Muscle of leg (tissue), 11 donors: ENCODE results near the gene RBM23. TPM values are rescaled to one million over a fixed set of nuclear protein-coding genes. Genes with fewer than 3 reads are reported as not detected.
"Not testable (repeated sequence)": the region's sequence is repeated elsewhere in the genome, so short reads cannot be mapped to it uniquely, and the experiment has no call there.

Experiments
- DNase-seq: peaks from one replicate; pipeline ENCODE4 v3.0.0; 2013
- H3K27ac ChIP-seq: one replicate; pipeline ENCODE4 v1.5.1; 2013; ENCODE audit warnings: mild to moderate bottlenecking, low read length, control low read depth
- H3K27me3 ChIP-seq: one replicate; pipeline ENCODE4 v1.6.1; 2013; ENCODE audit warnings: low read length; ENCODE audit not compliant: control insufficient read depth, insufficient read depth
- H3K36me3 ChIP-seq: one replicate; pipeline ENCODE4 v1.6.1; 2013; ENCODE audit warnings: low read length; ENCODE audit not compliant: control insufficient read depth, insufficient read depth
- H3K4me1 ChIP-seq: one replicate; pipeline ENCODE4 v1.6.1; 2013; ENCODE audit warnings: low read length; ENCODE audit not compliant: control insufficient read depth, insufficient read depth
- H3K4me3 ChIP-seq: one replicate; pipeline ENCODE4 v1.5.1; 2013; ENCODE audit warnings: low read length, control low read depth
- H3K9me3 ChIP-seq: replicated peaks from 2 replicates; pipeline ENCODE4 v1.6.1; 2013; ENCODE audit warnings: low read depth, low read length; ENCODE audit not compliant: control insufficient read depth
- WGBS: methylation state at CpG from one replicate; pipeline ENCODE4 v1.1.5; 2013; ENCODE audit warnings: missing lambda C conversion rate; ENCODE audit not compliant: insufficient coverage; 5-methylcytosine and 5-hydroxymethylcytosine counted together
- polyA plus RNA-seq, 8 donors: library from polyadenylated mRNA; unstranded; fragments of 120-200 nt; gene quantifications; one replicate each; pipeline versions ENCODE4 v1.2.1 to v1.2.3, GENCODE V29; 2013; ENCODE audit warnings: inconsistent platforms in 1 of 8, low replicate concordance in 1 of 8; ENCODE audit not compliant: insufficient read length in 8 of 8, insufficient read depth in 1 of 8
- total RNA-seq: library from RNA; stranded (reverse); fragments of 120-200 nt; gene quantifications from one replicate; pipeline ENCODE4 v1.2.4, GENCODE V29; 2013

RBM23 gene
- total and polyA plus RNA-seq, 9 donors: 51.7 to 67.6 (median 56.2) TPM

- Histone ChIP-seq H3K4me3 (no peak overlapping the region), H3K36me3 (no peaks in the 10 kb centered on the region), H3K9me3 (no peaks in the 10 kb centered on the region), H3K27me3 (no peaks in the 10 kb centered on the region), H3K4me1 (peaks cover 7% of the 10 kb centered on the region), H3K27ac (no peak overlapping the region)
- DNase-seq: no peak
- WGBS: 100% methylated on average over 1 of the region's 5 CpGs
These were observed 52.1 kb downstream of the RBM23 start for GRCh38 chr14:22866874-22867273.

GRCh38 chr14:22865424-22866405 is 53.2 kb downstream of the RBM23 start:
- H3K36me3 ChIP-seq: no peaks in the 10 kb centered on the region
- H3K9me3 ChIP-seq: no peaks in the 10 kb centered on the region
- peaks cover 4% of the 10 kb centered on the region for H3K4me1 ChIP-seq
- H3K27ac ChIP-seq: no peak overlapping the region
- DNase-seq: no peak
- no peaks in the 10 kb centered on the region for H3K27me3 ChIP-seq
- H3K4me3 ChIP-seq: no peak overlapping the region
- WGBS: 33% methylated on average over 1 of the region's 6 CpGs

GRCh38 chr14:22864979-22865378 is 54.0 kb downstream of the RBM23 start:
- Histone ChIP-seq H3K36me3 (no peaks in the 10 kb centered on the region), H3K4me3 (no peak overlapping the region), H3K9me3 (no peaks in the 10 kb centered on the region), H3K4me1 (no peaks in the 10 kb centered on the region), H3K27ac (no peak overlapping the region), H3K27me3 (no peaks in the 10 kb centered on the region)
- no CpG with 5 or more reads among the region's 4 CpGs for WGBS
- no peak for DNase-seq

GRCh38 chr14:22861651-22862050 is 57.3 kb downstream of the RBM23 start:
- H3K36me3 ChIP-seq: no peaks in the 10 kb centered on the region
- H3K4me3 ChIP-seq: no peak overlapping the region
- H3K9me3 ChIP-seq: peaks cover 4% of the 10 kb centered on the region
- no peaks in the 10 kb centered on the region for H3K27me3 ChIP-seq
- no peaks in the 10 kb centered on the region for H3K4me1 ChIP-seq
- H3K27ac ChIP-seq: no peak overlapping the region
- DNase-seq: no peak

- not testable (repeated sequence) for H3K4me1 ChIP-seq, DNase-seq, H3K27ac ChIP-seq, H3K27me3 ChIP-seq, H3K36me3 ChIP-seq, H3K9me3 ChIP-seq, H3K4me3 ChIP-seq
- WGBS: 100% methylated on average over 1 of the region's 3 CpGs
These were observed 58.6 kb downstream of the RBM23 start for GRCh38 chr14:22860377-22860776.

- Histone ChIP-seq H3K27me3 (no peaks in the 10 kb centered on the region), H3K9me3 (peaks cover 4% of the 10 kb centered on the region), H3K36me3 (no peaks in the 10 kb centered on the region), H3K4me1 (peaks cover 14% of the 10 kb centered on the region), H3K4me3 (no peak overlapping the region), H3K27ac (no peak overlapping the region)
- no peak for DNase-seq
- 100% methylated on average over 3 of the region's 5 CpGs for WGBS
These were observed 62.5 kb downstream of the RBM23 start for GRCh38 chr14:22856428-22856827.

GRCh38 chr14:22854963-22855724 is 63.8 kb downstream of the RBM23 start:
- Histone ChIP-seq H3K27me3 (no peaks in the 10 kb centered on the region), H3K4me1 (peaks cover 25% of the 10 kb centered on the region), H3K4me3 (no peak overlapping the region), H3K36me3 (no peaks in the 10 kb centered on the region), H3K9me3 (peaks cover 4% of the 10 kb centered on the region), H3K27ac (no peak overlapping the region)
- 100% methylated on average over 2 of the region's 8 CpGs for whole genome bisulfite sequencing
- no peak for DNase-seq

- H3K27me3 ChIP-seq, H3K4me3 ChIP-seq, DNase-seq, H3K27ac ChIP-seq, H3K9me3 ChIP-seq, H3K36me3 ChIP-seq: not testable (repeated sequence)
- 75% methylated on average over 2 of the region's 11 CpGs for WGBS
- H3K4me1 ChIP-seq: peaks cover 34% of the 10 kb centered on the region
These were observed 64.7 kb downstream of the RBM23 start for GRCh38 chr14:22854296-22854695.

GRCh38 chr14:22852940-22853767 is 65.8 kb downstream of the RBM23 start:
- peaks cover 4% of the 10 kb centered on the region for H3K9me3 ChIP-seq
- H3K4me3 ChIP-seq: peak overlapping the region; percentile 39
- WGBS: 3% methylated on average over 10 of the region's 20 CpGs
- no peaks in the 10 kb centered on the region for H3K36me3 ChIP-seq
- peak overlapping the region; percentile 53 for H3K27ac ChIP-seq
- peak; percentile 92 for DNase-seq
- H3K4me1 ChIP-seq: peaks cover 45% of the 10 kb centered on the region
- no peaks in the 10 kb centered on the region for H3K27me3 ChIP-seq

- peak overlapping the region; percentile 43 for H3K27ac ChIP-seq
- no peaks in the 10 kb centered on the region for H3K36me3 ChIP-seq
- WGBS: no CpG with 5 or more reads among the region's 2 CpGs
- peaks cover 4% of the 10 kb centered on the region for H3K9me3 ChIP-seq
- no peak overlapping the region for H3K4me3 ChIP-seq
- peaks cover 51% of the 10 kb centered on the region for H3K4me1 ChIP-seq
- H3K27me3 ChIP-seq: no peaks in the 10 kb centered on the region
- no peak for DNase-seq
These were observed 66.4 kb downstream of the RBM23 start for GRCh38 chr14:22852599-22852939.
